ENCODE data around the gene NUB1. TPM values are rescaled to one million over a fixed set of nuclear protein-coding genes. Genes with fewer than 3 reads are reported as not detected.

Gene NUB1
- total RNA-seq, 1 donor from 2014 or later, result 41.5 TPM

DNA sequence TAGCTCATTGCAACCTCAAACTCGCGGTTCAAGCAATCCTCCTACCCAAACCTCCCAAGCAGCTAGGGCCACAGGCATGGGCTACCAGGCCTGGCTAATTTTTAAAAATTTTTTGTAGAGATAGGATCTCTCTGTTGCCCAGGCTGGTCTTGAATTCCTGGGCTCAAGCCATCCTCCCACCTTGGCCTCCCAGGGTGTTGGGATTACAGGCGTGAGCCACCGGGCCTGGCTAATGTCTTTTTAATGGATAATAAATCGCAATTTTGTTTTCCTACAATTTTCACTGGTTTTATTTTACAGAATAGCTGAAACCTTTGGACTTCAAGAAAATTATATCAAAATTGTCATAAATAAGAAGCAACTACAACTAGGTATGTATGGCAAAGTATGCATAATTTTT lies 10.9 kb downstream of the NUB1 start:
- Mint-ChIP-seq H3K36me3 (ENCODE audit: low read depth, unreplicated experiment) (peaks cover 35% of the 10 kb centered on the region), H3K4me3 (ENCODE audit: unreplicated experiment) (no peak overlapping the region), H3K4me1 (ENCODE audit: unreplicated experiment) (peaks cover 18% of the 10 kb centered on the region), H3K27me3 (ENCODE audit: unreplicated experiment) (peaks cover 3% of the 10 kb centered on the region), H3K9me3 (ENCODE audit: unreplicated experiment) (no peaks in the 10 kb centered on the region), H3K27ac (ENCODE audit: unreplicated experiment) (no peak overlapping the region)
- DNase-seq (ENCODE audit: low spot score), result no peak
- TF ChIP-seq, protein P1, sequence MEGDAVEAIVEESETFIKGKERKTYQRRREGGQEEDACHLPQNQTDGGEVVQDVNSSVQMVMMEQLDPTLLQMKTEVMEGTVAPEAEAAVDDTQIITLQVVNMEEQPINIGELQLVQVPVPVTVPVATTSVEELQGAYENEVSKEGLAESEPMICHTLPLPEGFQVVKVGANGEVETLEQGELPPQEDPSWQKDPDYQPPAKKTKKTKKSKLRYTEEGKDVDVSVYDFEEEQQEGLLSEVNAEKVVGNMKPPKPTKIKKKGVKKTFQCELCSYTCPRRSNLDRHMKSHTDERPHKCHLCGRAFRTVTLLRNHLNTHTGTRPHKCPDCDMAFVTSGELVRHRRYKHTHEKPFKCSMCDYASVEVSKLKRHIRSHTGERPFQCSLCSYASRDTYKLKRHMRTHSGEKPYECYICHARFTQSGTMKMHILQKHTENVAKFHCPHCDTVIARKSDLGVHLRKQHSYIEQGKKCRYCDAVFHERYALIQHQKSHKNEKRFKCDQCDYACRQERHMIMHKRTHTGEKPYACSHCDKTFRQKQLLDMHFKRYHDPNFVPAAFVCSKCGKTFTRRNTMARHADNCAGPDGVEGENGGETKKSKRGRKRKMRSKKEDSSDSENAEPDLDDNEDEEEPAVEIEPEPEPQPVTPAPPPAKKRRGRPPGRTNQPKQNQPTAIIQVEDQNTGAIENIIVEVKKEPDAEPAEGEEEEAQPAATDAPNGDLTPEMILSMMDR (IDR thresholded peaks at IDR 0.05; ENCODE audit: unreplicated experiment), result no peak

DNA sequence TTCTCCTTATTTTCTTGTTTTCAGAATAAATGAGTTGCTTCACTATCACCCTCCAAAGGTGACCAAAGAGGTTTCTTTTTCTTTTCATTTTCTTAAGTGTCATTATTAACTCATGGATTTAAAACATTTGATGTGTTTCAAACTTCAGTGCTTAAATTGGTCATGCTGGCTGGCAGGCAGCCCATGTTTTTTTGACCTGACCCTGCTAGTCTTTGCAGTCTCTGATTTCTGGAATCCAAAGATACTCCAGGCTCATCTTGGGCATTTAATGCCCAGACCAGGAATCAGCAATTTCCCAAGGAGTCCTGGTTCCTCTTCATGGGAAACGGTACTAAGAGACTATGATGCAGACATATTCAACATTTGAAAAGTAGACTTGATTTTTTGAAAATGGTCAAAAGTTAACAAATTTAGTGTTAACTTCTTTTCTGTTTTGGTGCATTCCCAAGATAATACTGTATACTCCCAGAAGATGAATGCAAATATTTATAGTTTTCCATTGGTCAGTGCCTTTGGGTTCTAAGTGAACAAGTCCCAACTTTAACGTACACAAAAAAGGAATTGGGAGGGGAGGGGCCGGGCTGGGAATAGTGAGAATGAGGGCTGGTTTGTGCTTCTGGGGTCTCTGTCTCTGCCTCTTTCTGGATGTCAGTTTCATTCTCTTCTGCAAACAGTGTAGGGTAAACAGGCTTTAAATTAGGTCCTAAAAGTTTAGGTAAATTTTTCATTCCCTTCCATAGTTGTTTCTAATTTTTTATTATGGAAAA lies 19.8 kb downstream of the NUB1 start:
- no peaks in the 10 kb centered on the region for H3K4me1 Mint-ChIP-seq (ENCODE audit: unreplicated experiment)
- no peak overlapping the region for H3K4me3 Mint-ChIP-seq (ENCODE audit: unreplicated experiment)
- H3K27ac Mint-ChIP-seq (ENCODE audit: unreplicated experiment), result no peak overlapping the region
- H3K27me3 Mint-ChIP-seq (ENCODE audit: unreplicated experiment), result peaks cover 2% of the 10 kb centered on the region
- TF ChIP-seq, protein P1 (IDR thresholded peaks at IDR 0.05; ENCODE audit: unreplicated experiment), result no peak
- DNase-seq (ENCODE audit: low spot score), result no peak
- peaks cover 33% of the 10 kb centered on the region for H3K36me3 Mint-ChIP-seq (ENCODE audit: low read depth, unreplicated experiment)
- no peaks in the 10 kb centered on the region for H3K9me3 Mint-ChIP-seq (ENCODE audit: unreplicated experiment)

DNA sequence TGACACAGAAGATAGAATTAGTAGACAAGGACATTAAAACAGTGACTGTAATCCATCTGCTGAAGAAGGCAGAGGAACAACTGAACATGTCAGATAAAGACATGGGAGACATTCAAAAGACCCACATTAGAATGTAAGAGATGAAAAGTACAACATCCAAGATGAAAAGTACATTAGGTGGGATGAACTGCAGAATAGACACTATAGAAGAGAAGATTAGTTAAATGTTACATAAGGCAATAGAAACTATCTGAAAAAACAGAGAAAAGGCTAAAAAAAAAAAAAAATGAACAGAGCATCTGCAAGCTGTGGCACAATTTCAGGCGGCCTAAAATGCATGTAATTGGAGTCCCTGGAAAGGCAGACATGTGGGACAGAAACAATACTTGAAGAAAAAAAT lies 21.6 kb downstream of the NUB1 start:
- TF ChIP-seq, protein P1 (IDR thresholded peaks at IDR 0.05; ENCODE audit: unreplicated experiment), result no peak
- no peak for DNase-seq (ENCODE audit: low spot score)
- Mint-ChIP-seq H3K4me1 (ENCODE audit: unreplicated experiment) (no peaks in the 10 kb centered on the region), H3K36me3 (ENCODE audit: low read depth, unreplicated experiment) (peaks cover 24% of the 10 kb centered on the region), H3K27me3 (ENCODE audit: unreplicated experiment) (peaks cover 2% of the 10 kb centered on the region), H3K4me3 (ENCODE audit: unreplicated experiment) (peak overlapping the region; percentile 2), H3K9me3 (ENCODE audit: unreplicated experiment) (no peaks in the 10 kb centered on the region), H3K27ac (ENCODE audit: unreplicated experiment) (no peak overlapping the region)

DNA sequence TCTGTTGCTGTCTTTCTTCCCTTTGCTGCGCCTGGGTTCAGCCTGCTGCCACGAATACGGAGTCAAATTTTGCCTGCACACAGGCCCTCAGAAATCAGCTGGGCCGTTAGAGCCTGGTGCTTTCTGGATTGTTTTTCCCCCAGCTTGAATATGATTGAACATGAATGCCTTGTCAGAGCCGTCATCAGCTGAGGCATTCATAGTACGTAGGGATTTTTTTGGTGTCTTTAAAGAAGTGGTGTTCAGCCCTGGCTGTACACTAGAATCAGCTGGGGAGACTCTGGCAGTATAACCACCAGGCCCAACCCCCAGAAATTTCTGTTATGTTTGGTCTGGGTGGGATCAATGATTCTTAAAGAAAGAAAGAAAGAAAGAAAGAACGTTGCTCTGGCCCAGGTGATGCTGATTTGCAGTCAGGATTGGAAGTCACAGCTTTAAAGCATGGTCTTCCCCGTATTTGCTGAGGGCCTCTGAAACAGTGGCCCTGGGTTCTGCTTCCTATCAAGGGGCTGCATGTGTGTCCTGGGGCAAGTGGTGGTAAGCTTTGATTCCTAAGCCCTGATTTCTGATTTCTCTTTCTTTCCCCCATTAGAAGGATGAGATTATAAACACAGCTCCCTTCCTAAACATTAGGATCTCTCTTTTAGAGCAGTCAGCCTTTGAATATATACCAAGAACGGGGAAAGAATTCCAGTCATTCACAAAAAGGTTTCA lies 24.7 kb downstream of the NUB1 start:
- no peak for DNase-seq (ENCODE audit: low spot score)

More for the DNA sequence above, 24.7 kb downstream of the NUB1 start:
- Mint-ChIP-seq H3K27me3 (ENCODE audit: unreplicated experiment) (peaks cover 2% of the 10 kb centered on the region), H3K9me3 (ENCODE audit: unreplicated experiment) (no peaks in the 10 kb centered on the region), H3K4me1 (ENCODE audit: unreplicated experiment) (no peaks in the 10 kb centered on the region), H3K27ac (ENCODE audit: unreplicated experiment) (no peak overlapping the region), H3K36me3 (ENCODE audit: low read depth, unreplicated experiment) (peaks cover 18% of the 10 kb centered on the region), H3K4me3 (ENCODE audit: unreplicated experiment) (no peak overlapping the region)
- TF ChIP-seq, protein P1 (IDR thresholded peaks at IDR 0.05; ENCODE audit: unreplicated experiment), result no peak

Measured in endothelial cell (in vitro differentiated cells).